HL-60 (cell line): ENCODE measurements around the gene WIPF2.

Experiments used
- CTCF ChIP-seq: IDR thresholded peaks from one replicate; pipeline ENCODE4 v1.5.1; 2011; ENCODE audit warnings: low read length, control low read depth, inconsistent platforms; ENCODE audit not compliant: insufficient read depth
- GABPA ChIP-seq: IDR thresholded peaks from 2 replicates; pipeline ENCODE4 v1.6.1; 2012; ENCODE audit warnings: low read depth
- POLR2AphosphoS5 ChIP-seq: IDR thresholded peaks from 2 replicates; pipeline ENCODE4 v1.6.1; 2012; ENCODE audit warnings: low read depth
- REST ChIP-seq: IDR thresholded peaks from 2 replicates; pipeline ENCODE4 v1.6.1; 2012; ENCODE audit warnings: low read depth; ENCODE audit not compliant: insufficient replicate concordance
- SPI1 ChIP-seq: IDR thresholded peaks from 2 replicates; pipeline ENCODE4 v1.6.1; 2012; ENCODE audit warnings: low read depth, mild to moderate bottlenecking, borderline replicate concordance

- TF ChIP-seq POLR2AphosphoS5 (no peak), REST (no peak), CTCF (no peak), GABPA (no peak), SPI1 (no peak)
Measured at GRCh38 chr17:40209404-40210093, 9.6 kb upstream of the WIPF2 start.
